ENCODE results near the gene RPA4. TPM values are rescaled to one million over a fixed set of nuclear protein-coding genes. Genes with fewer than 3 reads are reported as not detected.

RPA4 gene
- total and polyA plus RNA-seq, 8 donors = 0.17 to 1.2 (median 0.23) TPM; not detected in 2

DNA sequence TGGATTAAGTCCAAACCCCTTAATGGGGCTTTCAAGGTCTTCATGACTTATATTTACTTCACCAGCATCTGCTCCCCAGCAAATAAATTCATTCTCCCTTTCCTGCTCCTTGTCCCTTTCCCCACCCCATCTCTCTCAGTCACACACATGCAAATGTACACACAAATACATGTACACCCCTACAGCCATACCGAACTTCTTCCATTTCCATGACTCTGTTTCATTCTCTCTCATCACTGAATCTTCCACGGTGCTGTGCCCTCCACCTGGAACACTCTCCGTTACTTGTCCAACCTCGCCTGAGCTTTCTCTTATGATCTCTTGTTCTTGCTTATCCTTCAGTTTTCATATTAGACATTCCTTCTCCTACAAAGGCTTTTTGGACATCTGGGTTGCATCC lies 22.0 kb upstream of the RPA4 start:
- Histone ChIP-seq H3K9me3 (no peaks in the 10 kb centered on the region), H3K27ac (no peak overlapping the region), H3K4me1 (no peaks in the 10 kb centered on the region), H3K4me3 (no peak overlapping the region), H3K27me3 (no peaks in the 10 kb centered on the region), H3K36me3 (no peaks in the 10 kb centered on the region)
- TF ChIP-seq, protein P1, sequence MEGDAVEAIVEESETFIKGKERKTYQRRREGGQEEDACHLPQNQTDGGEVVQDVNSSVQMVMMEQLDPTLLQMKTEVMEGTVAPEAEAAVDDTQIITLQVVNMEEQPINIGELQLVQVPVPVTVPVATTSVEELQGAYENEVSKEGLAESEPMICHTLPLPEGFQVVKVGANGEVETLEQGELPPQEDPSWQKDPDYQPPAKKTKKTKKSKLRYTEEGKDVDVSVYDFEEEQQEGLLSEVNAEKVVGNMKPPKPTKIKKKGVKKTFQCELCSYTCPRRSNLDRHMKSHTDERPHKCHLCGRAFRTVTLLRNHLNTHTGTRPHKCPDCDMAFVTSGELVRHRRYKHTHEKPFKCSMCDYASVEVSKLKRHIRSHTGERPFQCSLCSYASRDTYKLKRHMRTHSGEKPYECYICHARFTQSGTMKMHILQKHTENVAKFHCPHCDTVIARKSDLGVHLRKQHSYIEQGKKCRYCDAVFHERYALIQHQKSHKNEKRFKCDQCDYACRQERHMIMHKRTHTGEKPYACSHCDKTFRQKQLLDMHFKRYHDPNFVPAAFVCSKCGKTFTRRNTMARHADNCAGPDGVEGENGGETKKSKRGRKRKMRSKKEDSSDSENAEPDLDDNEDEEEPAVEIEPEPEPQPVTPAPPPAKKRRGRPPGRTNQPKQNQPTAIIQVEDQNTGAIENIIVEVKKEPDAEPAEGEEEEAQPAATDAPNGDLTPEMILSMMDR (IDR thresholded peaks at IDR 0.05) = no peak
- intact Hi-C loops (cut with DNase I) = no loop called here
- no peak for ATAC-seq
- no peak for DNase-seq

DNA sequence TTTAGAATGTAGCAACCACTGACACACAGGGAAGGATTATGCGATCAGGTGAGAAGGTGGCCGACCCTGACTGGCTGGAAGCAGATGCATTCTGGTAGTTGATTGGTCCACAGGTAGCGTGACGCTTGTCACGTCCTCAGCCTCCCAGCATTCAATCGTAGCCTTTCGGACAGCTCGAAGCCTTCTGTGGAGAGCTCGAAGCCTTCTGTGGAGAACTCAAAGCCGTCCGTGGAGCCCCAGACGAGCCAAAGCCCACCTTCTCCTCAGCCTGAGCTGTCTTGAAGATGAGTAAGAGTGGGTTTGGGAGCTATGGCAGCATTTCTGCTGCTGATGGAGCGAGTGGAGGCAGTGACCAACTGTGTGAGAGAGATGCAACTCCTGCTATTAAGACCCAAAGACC lies 319 bp downstream of the RPA4 start:
- Histone ChIP-seq H3K4me3 (no peak overlapping the region), H3K36me3 (peaks cover 0 to 11% of the 10 kb centered on the region in 2 donors), H3K27ac (no peak overlapping the region), H3K4me1 (no peaks in the 10 kb centered on the region), H3K27me3 (no peaks in the 10 kb centered on the region), H3K9me3 (no peaks in the 10 kb centered on the region)
- ATAC-seq (no peak), DNase-seq (no peak)
- intact Hi-C loops (cut with DNase I) = no loop called here
- TF ChIP-seq, protein P1 (IDR thresholded peaks at IDR 0.05) = no peak

DNA sequence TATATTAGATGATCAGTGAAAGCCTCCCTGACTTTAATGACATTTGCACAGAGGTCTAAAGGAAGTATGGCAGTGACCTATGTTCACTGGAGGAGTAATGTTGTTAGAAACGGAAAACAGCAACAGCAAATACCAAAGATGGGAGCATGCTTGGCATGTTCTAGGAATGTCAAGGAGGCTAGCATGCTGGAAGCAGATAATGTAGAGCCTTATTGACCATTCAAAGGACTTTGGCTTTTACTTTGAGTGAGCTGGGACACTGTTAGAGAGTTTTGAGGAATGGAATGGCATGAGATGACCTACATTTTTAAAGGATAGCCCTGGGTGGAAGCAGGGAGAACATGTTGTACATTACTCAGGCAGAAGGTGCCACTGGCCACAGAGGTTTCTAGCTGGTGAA lies 6.0 kb downstream of the RPA4 start:
- Histone ChIP-seq H3K9me3 (no peaks in the 10 kb centered on the region), H3K4me3 (no peak overlapping the region), H3K27me3 (no peaks in the 10 kb centered on the region), H3K4me1 (no peaks in the 10 kb centered on the region), H3K27ac (no peak overlapping the region), H3K36me3 (peaks cover 0 to 2% of the 10 kb centered on the region in 2 donors)
- no peak for DNase-seq
- ATAC-seq = peak; percentile 90
- intact Hi-C loops (cut with DNase I) = no loop called here
- TF ChIP-seq, protein P1 (IDR thresholded peaks at IDR 0.05) = no peak

DNA sequence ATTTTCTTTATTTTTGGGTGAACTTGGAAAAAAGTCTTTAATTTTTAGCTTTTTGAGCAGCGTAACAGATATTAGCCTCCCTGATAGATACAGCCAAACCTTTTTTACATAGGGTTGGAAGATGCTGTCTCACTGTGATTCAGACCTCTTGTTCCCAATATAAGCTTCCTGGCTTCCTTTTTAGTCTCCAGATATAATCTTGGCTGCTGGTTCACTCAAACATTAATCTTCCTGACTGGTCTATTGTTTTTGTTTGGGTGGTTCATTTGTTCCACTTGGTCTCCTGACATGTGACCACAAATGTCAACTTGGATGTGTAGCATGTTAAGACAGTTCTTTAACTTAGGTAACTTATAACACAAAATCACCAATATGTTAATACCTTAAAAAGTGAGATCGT lies 23.0 kb downstream of the RPA4 start:
- no peak for ATAC-seq
- no peaks in the 10 kb centered on the region for H3K4me1 ChIP-seq
- TF ChIP-seq, protein P1 (IDR thresholded peaks at IDR 0.05) = no peak
- H3K9me3 ChIP-seq = no peaks in the 10 kb centered on the region
- no peak overlapping the region for H3K27ac ChIP-seq
- no peaks in the 10 kb centered on the region for H3K36me3 ChIP-seq
- DNase-seq = peak in 1 of 4 donors; percentile 1
- intact Hi-C loops (cut with DNase I) = no loop called here
- H3K27me3 ChIP-seq = peaks cover 0 to 3% of the 10 kb centered on the region in 2 donors
- no peak overlapping the region for H3K4me3 ChIP-seq

DNA sequence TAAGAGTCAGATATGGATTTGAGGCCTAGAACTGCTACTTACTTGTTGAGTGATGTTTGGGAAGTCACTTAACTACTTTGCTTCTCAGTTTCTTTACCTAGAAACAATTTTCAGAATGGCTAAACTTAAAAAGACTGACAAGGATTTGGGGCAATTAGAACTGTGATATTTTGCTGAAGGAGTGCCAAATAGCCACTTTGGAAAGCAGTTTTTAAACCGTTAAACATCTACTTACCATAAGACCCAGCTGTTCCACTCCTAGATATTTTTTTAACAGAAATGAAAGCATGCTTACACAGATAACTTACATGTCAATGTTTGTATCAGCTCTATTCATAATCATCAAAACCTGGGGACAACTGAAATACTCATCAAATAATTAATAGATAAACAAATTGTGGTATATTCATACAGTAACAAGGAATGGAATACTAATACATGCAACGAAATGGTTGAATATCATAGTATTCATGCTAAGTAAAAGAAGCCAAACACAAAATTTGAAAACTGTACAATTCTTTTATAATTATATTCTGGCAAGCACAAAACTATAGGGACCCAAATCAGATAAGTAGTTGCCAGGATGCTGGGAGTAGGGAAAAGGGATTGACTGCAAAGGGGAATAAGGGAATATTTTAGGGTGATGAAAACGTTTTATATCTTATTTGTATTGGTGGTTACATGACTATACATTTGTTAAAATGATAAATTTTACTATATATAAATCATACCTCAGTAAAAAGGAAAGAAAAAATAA lies 24.0 kb downstream of the RPA4 start:
- TF ChIP-seq, protein P1 (IDR thresholded peaks at IDR 0.05) = no peak
- H3K4me1 ChIP-seq = no peaks in the 10 kb centered on the region
- H3K36me3 ChIP-seq = no peaks in the 10 kb centered on the region
- DNase-seq (peak in 1 of 4 donors; percentile 43), ATAC-seq (no peak)
- H3K27ac ChIP-seq = no peak overlapping the region
- H3K9me3 ChIP-seq = no peaks in the 10 kb centered on the region
- intact Hi-C loops (cut with DNase I) = no loop called here
- no peak overlapping the region for H3K4me3 ChIP-seq
- no peaks in the 10 kb centered on the region for H3K27me3 ChIP-seq
